Endothelial cell of umbilical vein (primary cell): ENCODE results near the gene ATOSA. TPM values are rescaled to one million over a fixed set of nuclear protein-coding genes. Genes with fewer than 3 reads are reported as not detected.

Experiments
- BruUV-seq: library from RNA; stranded (reverse); fragments of 400-500 nt; replicated peaks from 2 replicates; lab custom pipeline; 2021; lab: Mats Ljungman, UMichigan
- CTCF ChIA-PET: fragments of 300-600, 350-600 bp; sonication (Branson Sonifier 250); formaldehyde crosslinking; loops from one replicate; lab custom pipeline; 2021; ENCODE audit warnings: antibody characterized with exemption, inconsistent platforms; lab: Charles Lee
- POLR2A ChIA-PET: fragments of 300-600, 350-600 bp; sonication (Branson Sonifier 250); formaldehyde crosslinking; loops from one replicate; lab custom pipeline; 2021; ENCODE audit warnings: antibody characterized with exemption, inconsistent platforms; lab: Charles Lee
- DNase-seq: peaks from one replicate; pipeline ENCODE4 v3.0.0-alpha.2; 2011; ENCODE audit warnings: low read depth, low spot score
- FAIRE-seq: peaks from 2 replicates; lab custom pipeline; 2011; peaks lifted over from hg19 to GRCh38; lab: Jason Lieb, UNC
- H2AFZ ChIP-seq: 2 replicates; pipeline ENCODE4 v1.6.0; 2012; ENCODE audit warnings: low read depth, low read length, control low read depth, inconsistent platforms
- H3K27ac ChIP-seq: 2 replicates; pipeline ENCODE4 v1.5.1; 2011; ENCODE audit warnings: low read depth, mild to moderate bottlenecking, control low read depth, low read length, moderate library complexity; ENCODE audit not compliant: insufficient read depth
- H3K27me3 ChIP-seq, 2 experiments: 2 replicates each; pipeline versions ENCODE4 v1.6.0 to v1.6.1; 2011; ENCODE audit warnings: low read length in 2 of 2, mixed read lengths in 1 of 2; ENCODE audit not compliant: control insufficient read depth in 2 of 2, insufficient read depth in 2 of 2
- H3K36me3 ChIP-seq, 2 experiments: 2 replicates in 1 of 2; 3 replicates in 1 of 2; pipeline ENCODE4 v1.5.1; 2011; ENCODE audit warnings: low read length in 2 of 2, mild to moderate bottlenecking in 1 of 2, moderate library complexity in 1 of 2; ENCODE audit not compliant: control insufficient read depth in 2 of 2, insufficient read depth in 2 of 2; ENCODE audit errors: extremely low read depth in 1 of 2
- H3K4me1 ChIP-seq: 3 replicates; pipeline ENCODE4 v1.5.1; 2011; ENCODE audit warnings: mild to moderate bottlenecking, low read length; ENCODE audit not compliant: control insufficient read depth, insufficient read depth; ENCODE audit errors: extremely low read depth
- H3K4me2 ChIP-seq: 2 replicates; pipeline ENCODE4 v1.6.1; 2011; ENCODE audit warnings: low read length, control low read depth, mixed read lengths; ENCODE audit not compliant: insufficient read depth
- H3K4me3 ChIP-seq, 3 experiments: fragments of 200-600 bp in 1 of 3; sonication (generic), shearing (Covaris generic) in 1 of 3; replicated peaks in 1 of 3; 2 replicates each; pipeline ENCODE4 v1.5.1; 2011 to 2016; ENCODE audit warnings: control low read depth in 3 of 3, low read length in 3 of 3, mild to moderate bottlenecking in 2 of 3, inconsistent platforms in 1 of 3, low read depth in 1 of 3, moderate library complexity in 1 of 3; ENCODE audit not compliant: insufficient read depth in 1 of 3
- H3K79me2 ChIP-seq: 2 replicates; pipeline ENCODE4 v1.6.0; 2012; ENCODE audit warnings: low read length, inconsistent platforms; ENCODE audit not compliant: control insufficient read depth, insufficient read depth
- H3K9ac ChIP-seq: replicated peaks from 2 replicates; pipeline ENCODE3; 2011; ENCODE audit warnings: low read length, control low read depth; ENCODE audit not compliant: insufficient read depth; ENCODE audit errors: extremely low read depth
- H3K9me1 ChIP-seq: replicated peaks from 3 replicates; pipeline ENCODE4 v1.6.0; 2011; ENCODE audit warnings: mild to moderate bottlenecking, low read length; ENCODE audit not compliant: control insufficient read depth, insufficient read depth; ENCODE audit errors: extremely low read depth
- H3K9me3 ChIP-seq: replicated peaks from 2 replicates; pipeline ENCODE4 v1.5.1; 2012; ENCODE audit warnings: low read length, inconsistent platforms; ENCODE audit not compliant: control insufficient read depth, insufficient read depth
- H4K20me1 ChIP-seq: replicated peaks from 2 replicates; pipeline ENCODE3; 2011; ENCODE audit warnings: mild to moderate bottlenecking, low read length; ENCODE audit not compliant: control insufficient read depth, insufficient read depth; ENCODE audit errors: extremely low read depth
- EZH2 ChIP-seq: IDR thresholded peaks from 2 replicates; pipeline ENCODE4 v1.6.1; 2012; ENCODE audit warnings: borderline replicate concordance, low read depth, mild to moderate bottlenecking, moderate library complexity, low read length, inconsistent platforms; ENCODE audit not compliant: severe bottlenecking
- FOS ChIP-seq: IDR thresholded peaks from 2 replicates; pipeline ENCODE4 v1.6.1; 2011; ENCODE audit warnings: mild to moderate bottlenecking, low read length, moderate library complexity, borderline replicate concordance; ENCODE audit not compliant: insufficient read depth
- GATA2 ChIP-seq: IDR thresholded peaks from 2 replicates; pipeline ENCODE4 v1.7.0; 2011; ENCODE audit warnings: low read depth, mild to moderate bottlenecking, moderate library complexity, mixed read lengths, low read length; ENCODE audit not compliant: insufficient read length, insufficient read depth
- JUN ChIP-seq: IDR thresholded peaks from 2 replicates; pipeline ENCODE4 v1.6.1; 2011; ENCODE audit warnings: borderline replicate concordance, low read depth; ENCODE audit not compliant: insufficient read length, insufficient read depth
- MYC ChIP-seq: IDR thresholded peaks from one replicate; pipeline ENCODE4 v1.6.1; 2011; ENCODE audit warnings: mild to moderate bottlenecking, low read depth, low read length
- POLR2A ChIP-seq: IDR thresholded peaks from 2 replicates; pipeline ENCODE4 v1.6.1; 2012; ENCODE audit warnings: low read depth, mild to moderate bottlenecking, control low read depth, low read length
- POLR2AphosphoS5 ChIP-seq: IDR thresholded peaks from 2 replicates; pipeline ENCODE4 v1.6.1; 2012; ENCODE audit warnings: low read depth, mild to moderate bottlenecking, control low read depth, low read length, moderate library complexity; ENCODE audit not compliant: insufficient read depth
- dilution Hi-C: fragments of 300-500 bp; cut with MboI; formaldehyde crosslinking; loops from one replicate; pipeline ENCODE4 v1.15.0; 2019; ENCODE audit warnings: low sequenced_read_pairs; ENCODE audit not compliant: extremely low pct_ligation_motif_present
- intact Hi-C: fragments of 100-400 bp; cut with micrococcal nuclease; formaldehyde crosslinking; loops from one replicate; pipeline ENCODE4 v1.10.0; 2022
- polyA plus RNA-seq, 4 experiments: library from polyadenylated mRNA; depleted of rRNA in 3 of 4; stranded (reverse) in 3 of 4; unstranded in 1 of 4; fragments of >200 nt; gene quantifications; 2 replicates each; pipeline versions ENCODE4 v1.2.1 to v1.2.3, GENCODE V29; 2011 to 2012; ENCODE audit warnings: missing spikeins in 1 of 4
- total RNA-seq: library from RNA; stranded (reverse); gene quantifications from 2 replicates; pipeline ENCODE4 v1.2.3, GENCODE V29; 2021
- TF ChIP-seq, protein P1 (sequence below): IDR thresholded peaks from 2 replicates; pipeline ENCODE4 v1.6.1; 2011; ENCODE audit not compliant: insufficient read depth, insufficient read length
- TF ChIP-seq, protein P2 (sequence below), 2 donors: IDR thresholded peaks; 1 replicate in 1 of 2; 2 replicates in 1 of 2; pipeline ENCODE4 v1.5.1; 2011; ENCODE audit warnings: low read length in 2 of 2, mild to moderate bottlenecking in 2 of 2, moderate library complexity in 2 of 2, control low read depth in 1 of 2, inconsistent platforms in 1 of 2, low read depth in 1 of 2; ENCODE audit not compliant: insufficient read depth in 1 of 2; ENCODE audit errors: extremely low read depth in 1 of 2

Gene ATOSA
- total and polyA plus RNA-seq, 2 donors (not counting 3 experiments of a cell fraction or from before 2014, with no cell fraction given) = 19.4 to 41.1 TPM

DNA sequence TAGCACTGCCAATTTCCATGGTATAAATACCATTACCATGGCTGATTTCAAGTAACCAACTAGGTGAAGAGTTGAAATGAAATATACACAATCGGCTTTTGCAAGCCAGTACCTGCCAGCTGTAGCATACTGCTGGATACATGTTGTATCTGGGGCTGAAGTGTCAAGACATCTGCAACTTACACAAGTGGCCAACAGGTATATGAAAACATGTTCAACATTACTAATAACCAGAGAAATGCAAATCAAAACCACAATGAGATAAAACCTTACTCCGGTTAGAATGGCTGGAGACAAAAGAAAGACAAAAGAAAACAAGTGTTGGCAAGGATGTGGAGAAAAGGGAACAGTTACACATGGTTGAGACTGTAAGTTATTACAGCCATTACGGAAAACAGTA lies 11.6 kb downstream of the ATOSA start:
- Histone ChIP-seq H3K9me1 (no peaks in the 10 kb centered on the region), H3K4me2 (no peak overlapping the region), H3K79me2 (no peaks in the 10 kb centered on the region), H3K36me3 (peaks cover 5 to 10% of the 10 kb centered on the region in 2 experiments), H3K9ac (no peak overlapping the region), H2AFZ (no peak overlapping the region), H4K20me1 (no peaks in the 10 kb centered on the region), H3K4me3 (no peak overlapping the region), H3K4me1 (no peaks in the 10 kb centered on the region), H3K9me3 (no peaks in the 10 kb centered on the region), H3K27ac (no peak overlapping the region), H3K27me3 (no peaks in the 10 kb centered on the region)
- intact Hi-C loops = loop anchor here (1.0 kb wide), 1 partner anchor 28 kb away; no protein-coding TSS in a partner anchor
- ChIA-PET POLR2A (no interaction called here), CTCF (no interaction called here)
- DNase-seq = no peak
- FAIRE-seq = no peak
- no TSS peak for BruUV-seq
- dilution Hi-C loops = no loop called here
- TF ChIP-seq GATA2 = no peak
- no peak for TF ChIP-seq POLR2A

GRCh38 chr15:52663536-52664294 lies 15.5 kb downstream of the ATOSA start:
- Histone ChIP-seq H4K20me1 (no peaks in the 10 kb centered on the region), H3K27ac (no peak overlapping the region), H2AFZ (no peak overlapping the region), H3K27me3 (no peaks in the 10 kb centered on the region), H3K4me3 (no peak overlapping the region), H3K36me3 (peaks cover 3 to 6% of the 10 kb centered on the region in 2 experiments), H3K4me2 (no peak overlapping the region), H3K4me1 (no peaks in the 10 kb centered on the region), H3K79me2 (no peaks in the 10 kb centered on the region), H3K9me3 (no peaks in the 10 kb centered on the region), H3K9ac (no peak overlapping the region), H3K9me1 (no peaks in the 10 kb centered on the region)
- TF ChIP-seq POLR2AphosphoS5 = no peak
- TF ChIP-seq EZH2 = no peak
- TF ChIP-seq POLR2A = no peak
- TF ChIP-seq, protein P1, sequence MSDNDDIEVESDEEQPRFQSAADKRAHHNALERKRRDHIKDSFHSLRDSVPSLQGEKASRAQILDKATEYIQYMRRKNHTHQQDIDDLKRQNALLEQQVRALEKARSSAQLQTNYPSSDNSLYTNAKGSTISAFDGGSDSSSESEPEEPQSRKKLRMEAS = no peak
- no peak for TF ChIP-seq GATA2
- no peak for TF ChIP-seq MYC
- no peak for TF ChIP-seq FOS
- TF ChIP-seq, protein P2, sequence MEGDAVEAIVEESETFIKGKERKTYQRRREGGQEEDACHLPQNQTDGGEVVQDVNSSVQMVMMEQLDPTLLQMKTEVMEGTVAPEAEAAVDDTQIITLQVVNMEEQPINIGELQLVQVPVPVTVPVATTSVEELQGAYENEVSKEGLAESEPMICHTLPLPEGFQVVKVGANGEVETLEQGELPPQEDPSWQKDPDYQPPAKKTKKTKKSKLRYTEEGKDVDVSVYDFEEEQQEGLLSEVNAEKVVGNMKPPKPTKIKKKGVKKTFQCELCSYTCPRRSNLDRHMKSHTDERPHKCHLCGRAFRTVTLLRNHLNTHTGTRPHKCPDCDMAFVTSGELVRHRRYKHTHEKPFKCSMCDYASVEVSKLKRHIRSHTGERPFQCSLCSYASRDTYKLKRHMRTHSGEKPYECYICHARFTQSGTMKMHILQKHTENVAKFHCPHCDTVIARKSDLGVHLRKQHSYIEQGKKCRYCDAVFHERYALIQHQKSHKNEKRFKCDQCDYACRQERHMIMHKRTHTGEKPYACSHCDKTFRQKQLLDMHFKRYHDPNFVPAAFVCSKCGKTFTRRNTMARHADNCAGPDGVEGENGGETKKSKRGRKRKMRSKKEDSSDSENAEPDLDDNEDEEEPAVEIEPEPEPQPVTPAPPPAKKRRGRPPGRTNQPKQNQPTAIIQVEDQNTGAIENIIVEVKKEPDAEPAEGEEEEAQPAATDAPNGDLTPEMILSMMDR (IDR thresholded peaks at IDR 0.05; ENCODE audit: extremely low read depth in 1 of 2, insufficient read depth in 1 of 2, low read depth in 1 of 2, low read length in 2 of 2) = no peak
- TF ChIP-seq JUN = no peak
- no TSS peak for BruUV-seq
- intact Hi-C loops (no loop called here), dilution Hi-C loops (no loop called here)
- ChIA-PET CTCF (interaction anchor here (1.1 to 1.4 kb wide), 2 partner anchors 10 to 70 kb away, joined by 3 to 4 read pairs; no protein-coding TSS in a partner anchor), POLR2A (no interaction called here)
- no peak for FAIRE-seq
- no peak for DNase-seq
